Uterus (tissue), 4 donors: ENCODE measurements around the gene SNX15. TPM values are rescaled to one million over a fixed set of nuclear protein-coding genes. Genes with fewer than 3 reads are reported as not detected.

ENCODE experiments used
- DNase-seq, 2 donors: peaks; one replicate each; pipeline ENCODE4 v3.0.0-alpha.2; 2019 to 2020
- H3K27ac ChIP-seq, 2 donors: fragments of 200-600 bp; sonication (generic); 1 replicate in 1 of 2; 2 replicates in 1 of 2; pipeline ENCODE4 v1.5.1; 2016 to 2018
- H3K27me3 ChIP-seq, 2 donors: fragments of 200-600 bp; sonication (generic); one replicate each; pipeline ENCODE4 v1.5.1; 2018 to 2019; ENCODE audit warnings: control low read depth in 1 of 2
- H3K36me3 ChIP-seq, 2 donors: fragments of 200-600 bp; sonication (generic); one replicate each; pipeline ENCODE4 v1.5.1; 2019; ENCODE audit warnings: control low read depth in 1 of 2
- H3K4me1 ChIP-seq, 2 donors: fragments of 200-600 bp; sonication (generic); one replicate each; pipeline ENCODE4 v1.5.1; 2018 to 2019; ENCODE audit warnings: control low read depth in 1 of 2
- H3K4me3 ChIP-seq, 2 donors: fragments of 200-600 bp; sonication (generic); 1 replicate in 1 of 2; 2 replicates in 1 of 2; pipeline ENCODE4 v1.5.1; 2018 to 2019; ENCODE audit warnings: mild to moderate bottlenecking in 1 of 2
- H3K9me3 ChIP-seq, 2 donors: fragments of 200-600 bp; sonication (generic); one replicate each; pipeline ENCODE4 v1.5.1; 2019; ENCODE audit warnings: control low read depth in 1 of 2
- CTCF ChIP-seq, 4 experiments: fragments of 200-600 bp in 2 of 4; fragments of 450-650 bp in 2 of 4; sonication (generic) in 2 of 4; IDR thresholded peaks; one replicate each; pipeline ENCODE4 v1.5.1; 2016 to 2019; ENCODE audit warnings: antibody characterized with exemption in 4 of 4, mild to moderate bottlenecking in 2 of 4, moderate library complexity in 1 of 4
- POLR2A ChIP-seq, 2 donors: fragments of 450-650 bp; IDR thresholded peaks; one replicate each; pipeline ENCODE4 v1.6.1; 2016; ENCODE audit warnings: antibody characterized with exemption in 2 of 2, mild to moderate bottlenecking in 1 of 2, moderate library complexity in 1 of 2
- intact Hi-C: fragments of 100-400 bp; cut with DNase I; formaldehyde crosslinking; loops from one replicate; pipeline ENCODE4 v1.15.1; 2023; ENCODE audit warnings: low total_unique reads
- total RNA-seq, 4 donors: library from RNA; depleted of rRNA in 3 of 4; stranded (reverse); fragments of >200 nt in 3 of 4; gene quantifications; one replicate each; pipeline versions ENCODE4 v1.1.0 to v1.2.4, GENCODE V29; 2014 to 2023
- donor health status: DM: yes; HTN: yes; CAD: no.

Gene SNX15
- total RNA-seq, 4 donors from 2014 or later: 13.1 to 27.6 (median 20.6) TPM

- Histone ChIP-seq H3K4me1 (no peaks in the 10 kb centered on the region), H3K36me3 (no peaks in the 10 kb centered on the region), H3K9me3 (no peaks in the 10 kb centered on the region), H3K4me3 (no peak overlapping the region), H3K27me3 (no peaks in the 10 kb centered on the region), H3K27ac (no peak overlapping the region)
- intact Hi-C loops: no loop called here
- DNase-seq: no peak
- TF ChIP-seq POLR2A (IDR thresholded peaks at IDR 0.05) (no peak), CTCF (IDR thresholded peaks at IDR 0.05) (no peak)
These were observed 29.8 kb downstream of the SNX15 start for GRCh38 chr11:65056999-65057398.

DNA sequence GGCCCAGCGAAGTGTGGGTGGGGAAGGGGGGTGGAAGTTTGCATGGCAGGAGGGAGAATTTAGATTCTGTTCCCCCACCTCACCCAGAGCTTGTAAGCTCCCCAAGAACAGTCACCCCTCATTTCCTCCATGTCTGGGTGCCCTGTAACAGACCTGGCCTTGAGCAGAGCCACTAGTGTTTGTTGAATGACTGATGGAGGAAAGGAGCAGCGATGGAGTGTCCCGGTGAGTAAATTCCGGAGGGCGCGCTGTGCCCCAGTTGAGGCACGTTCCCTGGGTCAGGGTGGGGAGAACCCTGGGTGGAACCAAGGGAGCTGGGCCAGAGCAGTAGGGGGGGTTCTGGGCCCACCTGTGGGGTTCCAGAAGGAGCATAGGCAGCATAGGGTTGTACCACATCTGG, 30.3 kb downstream of the SNX15 start:
- Histone ChIP-seq H3K4me3 (no peak overlapping the region), H3K36me3 (no peaks in the 10 kb centered on the region), H3K4me1 (no peaks in the 10 kb centered on the region), H3K9me3 (no peaks in the 10 kb centered on the region), H3K27me3 (no peaks in the 10 kb centered on the region), H3K27ac (no peak overlapping the region)
- DNase-seq: no peak
- TF ChIP-seq POLR2A (IDR thresholded peaks at IDR 0.05) (no peak), CTCF (IDR thresholded peaks at IDR 0.05) (no peak)
- intact Hi-C loops: no loop called here

- no peak for DNase-seq
- TF ChIP-seq POLR2A (IDR thresholded peaks at IDR 0.05): no peak
- TF ChIP-seq CTCF (IDR thresholded peaks at IDR 0.05): no peak
- intact Hi-C loops: no loop called here
- H3K27ac ChIP-seq: no peak overlapping the region
- no peaks in the 10 kb centered on the region for H3K36me3 ChIP-seq
- H3K27me3 ChIP-seq: no peaks in the 10 kb centered on the region
- no peak overlapping the region for H3K4me3 ChIP-seq
- H3K9me3 ChIP-seq: no peaks in the 10 kb centered on the region
- H3K4me1 ChIP-seq: no peaks in the 10 kb centered on the region
These were observed 30.8 kb downstream of the SNX15 start for GRCh38 chr11:65058012-65058411.

GRCh38 chr11:65058419-65059054, 31.3 kb downstream of the SNX15 start, which contains the start of gene NAALADL1:
Gene NAALADL1, minus strand, starts transcription at chr11:65058553. Its CDS starts 32 bp downstream, at chr11:65058521.
- intact Hi-C loops: no loop called here
- no peaks in the 10 kb centered on the region for H3K4me1 ChIP-seq
- H3K27me3 ChIP-seq: no peaks in the 10 kb centered on the region
- no peak within 1 kb of the TSS for H3K4me3 ChIP-seq
- no peak within 1 kb of the TSS for H3K27ac ChIP-seq
- no peak for DNase-seq
- TF ChIP-seq POLR2A (IDR thresholded peaks at IDR 0.05) (no peak), CTCF (IDR thresholded peaks at IDR 0.05) (no peak)
- H3K9me3 ChIP-seq: no peaks in the 10 kb centered on the region
- no peaks in the 10 kb centered on the region for H3K36me3 ChIP-seq

DNA sequence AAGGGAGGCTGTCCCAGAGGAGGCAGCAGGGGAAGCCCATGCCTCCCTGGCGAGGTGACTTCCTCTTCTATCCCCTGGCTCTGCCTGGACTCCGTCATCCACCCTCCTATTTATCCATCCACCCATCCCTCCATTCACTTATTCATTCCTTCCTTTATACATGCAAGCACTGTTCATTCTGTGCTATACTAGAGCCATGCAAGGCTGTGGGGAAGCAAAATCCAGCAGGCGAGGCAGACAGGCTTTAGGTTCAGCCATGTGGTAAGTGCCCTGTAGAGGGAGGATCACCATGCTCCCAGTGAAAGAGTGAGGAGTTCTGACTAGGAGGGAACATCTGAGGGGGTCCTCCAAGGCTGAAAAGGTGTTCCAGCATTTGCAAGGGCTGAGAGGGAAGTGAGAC, 32.3 kb downstream of the SNX15 start:
- Histone ChIP-seq H3K36me3 (no peaks in the 10 kb centered on the region), H3K4me3 (no peak overlapping the region), H3K27me3 (no peaks in the 10 kb centered on the region), H3K9me3 (no peaks in the 10 kb centered on the region), H3K4me1 (no peaks in the 10 kb centered on the region), H3K27ac (no peak overlapping the region)
- intact Hi-C loops: no loop called here
- TF ChIP-seq POLR2A (IDR thresholded peaks at IDR 0.05): no peak
- TF ChIP-seq CTCF (IDR thresholded peaks at IDR 0.05): no peak
- DNase-seq: no peak
